GM12878 (cell line): ENCODE data around the gene ZBTB9. TPM values are rescaled to one million over a fixed set of nuclear protein-coding genes. Genes with fewer than 3 reads are reported as not detected.

Experiments used
- ATAC-seq: fragments of 200-7000 bp; cut with Tn5 transposase; 3 replicates; pipeline ENCODE4 v1.9.1; 2020; ENCODE audit warnings: mild to moderate bottlenecking, moderate library complexity
- BruUV-seq: library from RNA; stranded (reverse); fragments of 400-500 nt; replicated peaks from 2 replicates; lab custom pipeline; 2021; lab: Mats Ljungman, UMichigan
- CTCF ChIA-PET: fragments of 300-600 bp; sonication (Branson Sonifier 250); formaldehyde crosslinking; extraction: SDS; loops from one replicate; lab custom pipeline; 2021; ENCODE audit warnings: inconsistent platforms; lab: Yijun Ruan, JAX
- POLR2A ChIA-PET: fragments of 350-600 bp; formaldehyde crosslinking; extraction: SDS; loops from one replicate; lab custom pipeline; 2021; ENCODE audit warnings: inconsistent platforms; lab: Charles Lee
- RAD21 ChIA-PET: fragments of 300-600 bp; sonication (Branson Sonifier 250); formaldehyde crosslinking; loops from one replicate; lab custom pipeline; 2023; ENCODE audit warnings: antibody characterized with exemption; ENCODE audit not compliant: unreplicated experiment; lab: Charles Lee
- SMC1A ChIA-PET: fragments of 300-600 bp; sonication (Branson Sonifier 250); formaldehyde crosslinking; loops from one replicate; lab custom pipeline; 2023; ENCODE audit not compliant: unreplicated experiment, uncharacterized antibody; lab: Charles Lee
- DNase-seq: peaks from one replicate; pipeline ENCODE4 v3.0.0-alpha.2; 2011; ENCODE audit warnings: low read depth, low spot score
- FAIRE-seq: peaks from 3 replicates; lab custom pipeline; 2011; peaks lifted over from hg19 to GRCh38; lab: Jason Lieb, UNC
- H2AFZ ChIP-seq: 2 replicates; pipeline ENCODE4 v1.6.0; 2011; ENCODE audit warnings: low read depth, low read length, control low read depth; ENCODE audit not compliant: control insufficient read depth
- H3K27ac ChIP-seq: 2 replicates; pipeline ENCODE4 v1.5.1; 2011; ENCODE audit warnings: control low read depth; ENCODE audit not compliant: control insufficient read depth, insufficient read depth
- H3K27me3 ChIP-seq, 2 experiments: replicated peaks in 1 of 2; 2 replicates each; pipeline versions ENCODE4 v1.6.0 to v1.6.1; 2011; ENCODE audit warnings: low read length in 1 of 2; ENCODE audit not compliant: control insufficient read depth in 2 of 2, insufficient read depth in 2 of 2
- H3K36me3 ChIP-seq, 2 experiments: 2 replicates each; pipeline ENCODE4 v1.5.1; 2011; ENCODE audit warnings: low read length in 1 of 2; ENCODE audit not compliant: control insufficient read depth in 2 of 2, insufficient read depth in 2 of 2
- H3K4me1 ChIP-seq: 2 replicates; pipeline ENCODE4 v1.6.1; 2011; ENCODE audit warnings: mild to moderate bottlenecking, low read length, moderate library complexity, mixed read lengths; ENCODE audit not compliant: control insufficient read depth, insufficient read depth
- H3K4me2 ChIP-seq: 2 replicates; pipeline ENCODE4 v1.6.0; 2011; ENCODE audit warnings: control low read depth; ENCODE audit not compliant: control insufficient read depth, insufficient read depth
- H3K4me3 ChIP-seq: fragments of 200-600 bp; sonication (generic); 2 replicates; pipeline ENCODE4 v1.5.1; 2016
- H3K79me2 ChIP-seq: 2 replicates; pipeline ENCODE4 v1.6.0; 2011; ENCODE audit warnings: low read length; ENCODE audit not compliant: control insufficient read depth, insufficient read depth
- H3K9ac ChIP-seq: 2 replicates; pipeline ENCODE4 v1.8.0; 2011; ENCODE audit warnings: low read length, control low read depth, mixed read lengths; ENCODE audit not compliant: control insufficient read depth, insufficient read depth
- H3K9me3 ChIP-seq: replicated peaks from 3 replicates; pipeline ENCODE4 v1.5.1; 2011; ENCODE audit warnings: mild to moderate bottlenecking, low read length; ENCODE audit not compliant: control insufficient read depth, insufficient read depth
- H4K20me1 ChIP-seq: 2 replicates; pipeline ENCODE4 v1.6.0; 2011; ENCODE audit not compliant: control insufficient read depth, insufficient read depth
- CUX1 ChIP-seq: IDR thresholded peaks from 2 replicates; pipeline ENCODE4 v1.6.1; 2012; ENCODE audit warnings: improper control_type of control experiment, low read depth, low read length; ENCODE audit not compliant: insufficient replicate concordance
- KDM1A ChIP-seq: fragments of 200-600 bp; sonication (generic); IDR thresholded peaks from 2 replicates; pipeline ENCODE4 v1.6.1; 2016; ENCODE audit warnings: borderline replicate concordance
- MEF2A ChIP-seq: IDR thresholded peaks from 2 replicates; pipeline ENCODE4 v1.6.1; 2011; ENCODE audit warnings: low read depth, mild to moderate bottlenecking, low read length, moderate library complexity; ENCODE audit not compliant: insufficient read depth
- PKNOX1 ChIP-seq: fragments of 450-650 bp; IDR thresholded peaks from 2 replicates; pipeline ENCODE4 v1.6.1; 2016; ENCODE audit warnings: mild to moderate bottlenecking
- RFX5 ChIP-seq: IDR thresholded peaks from 2 replicates; pipeline ENCODE4 v1.6.1; 2011; ENCODE audit warnings: low read depth, low read length, improper control_type of control experiment
- SUPT20H ChIP-seq: IDR thresholded peaks from 2 replicates; pipeline ENCODE4 v1.6.1; 2011; ENCODE audit warnings: low read depth, mild to moderate bottlenecking, low read length, moderate library complexity, borderline replicate concordance; ENCODE audit not compliant: control insufficient read depth
- ZSCAN29 ChIP-seq: fragments of 450-650 bp; IDR thresholded peaks from 2 replicates; pipeline ENCODE4 v1.6.1; 2017; ENCODE audit warnings: mild to moderate bottlenecking, moderate library complexity
- WGBS: methylation state at CpG from one replicate; pipeline ENCODE4 v1.1.6; 2016; ENCODE audit warnings: low lambda C conversion rate; ENCODE audit not compliant: insufficient replicate concordance, insufficient coverage; ENCODE audit errors: missing lambda C conversion rate; 5-methylcytosine and 5-hydroxymethylcytosine counted together
- in situ Hi-C: fragments of 300-500 bp; cut with MboI; formaldehyde crosslinking; loops from 9 replicates; pipeline ENCODE4 v1.14.3; 2018; ENCODE audit warnings: mixed read lengths
- intact Hi-C: fragments of 100-400 bp; cut with micrococcal nuclease; formaldehyde crosslinking; loops from one replicate; pipeline ENCODE4 v1.14.2; 2022; ENCODE audit not compliant: unreplicated experiment
- polyA plus RNA-seq, 11 experiments: library from polyadenylated mRNA; depleted of rRNA in 4 of 11; unstranded in 6 of 11; stranded (reverse) in 5 of 11; fragments of >200 nt; fragmentation: Nextera tagmentation in 4 of 11; fragmentation: Illumina TruSeq in 1 of 11; extraction: Ambion mirVana in 4 of 11; extraction: Trizol in 1 of 11; gene quantifications; 1 replicate in 1 of 11; 2 replicates in 10 of 11; pipeline versions ENCODE4 v1.2.1 to v1.2.3, GENCODE V29; 2011 to 2016; ENCODE audit warnings: inconsistent platforms in 2 of 11, missing spikeins in 2 of 11, low read depth in 1 of 11
- total RNA-seq, 4 experiments: library from RNA; depleted of rRNA in 3 of 4; stranded (reverse); fragments of >200 nt in 3 of 4; fragmentation: Illumina TruSeq in 1 of 4; extraction: Trizol in 1 of 4; gene quantifications; 2 replicates each; pipeline versions ENCODE4 v1.2.1 to v1.2.3, GENCODE V29; 2013 to 2021

The ZBTB9 gene
- total and polyA plus RNA-seq, 10 of the 15 experiments (the other 5 are each of a cell fraction or from before 2014, with no cell fraction given): 1.5 to 12.7 (median 6.9) TPM

- intact Hi-C loops (loop anchor here (1.0 kb wide), 1 partner anchor 43 kb away; no protein-coding TSS in a partner anchor), in situ Hi-C loops (no loop called here)
- Histone ChIP-seq H3K79me2 (peaks cover 17% of the 10 kb centered on the region), H3K4me3 (peak overlapping the region; percentile 86), H3K36me3 (no peaks in the 10 kb centered on the region; a peak in 1 of 4 replicates), H4K20me1 (no peaks in the 10 kb centered on the region), H3K4me2 (peak overlapping the region; percentile 98), H2AFZ (peak overlapping the region; percentile 88), H3K4me1 (peaks cover 3% of the 10 kb centered on the region; the same call in 1 of the 2 replicates), H3K27ac (peak overlapping the region; percentile 81), H3K9ac (peak overlapping the region; percentile 96), H3K27me3 (no peaks in the 10 kb centered on the region), H3K9me3 (no peaks in the 10 kb centered on the region)
- 0 out of 3 replicates have a peak, but pooled peaks have one; percentile 3 for ATAC-seq
- POLR2A ChIA-PET: interaction anchor here (0.7 to 2.0 kb wide), 4 partner anchors 35 to 126 kb away, joined by 3 to 5 read pairs (median 4); partner anchors contain the start of gene BAK1
- CTCF ChIA-PET: interaction anchor here (0.7 to 1.4 kb wide), 4 partner anchors 13 to 133 kb away, joined by 3 to 8 read pairs (median 3); partner anchors contain the start of gene CUTA
- no TSS peak for BruUV-seq
- RAD21 ChIA-PET: interaction anchor here (0.5 to 2.2 kb wide), 8 partner anchors 23 to 126 kb away, joined by 3 to 15 read pairs (median 4); partner anchors contain the start of gene BAK1
- DNase-seq: no peak
- FAIRE-seq: no peak
- TF ChIP-seq KDM1A: no peak
- TF ChIP-seq CUX1: no peak
- no peak for TF ChIP-seq SUPT20H
- no peak for TF ChIP-seq MEF2A
- no peak for TF ChIP-seq PKNOX1
- no peak for TF ChIP-seq RFX5
- TF ChIP-seq ZSCAN29: no peak
- SMC1A ChIA-PET: interaction anchor here (0.9 to 1.2 kb wide), 3 partner anchors 21 to 132 kb away, joined by 3 to 5 read pairs (median 4); no protein-coding TSS in a partner anchor
- 1% methylated on average over 10 of the region's 12 CpGs for WGBS
Observed at GRCh38 chr6:33453393-33454008, 875 bp upstream of the ZBTB9 start.
